ENCODE measurements around the gene MTUS2.
A peak's percentile ranks its signal among the peaks of the same experiment; 100 is the strongest.

The MTUS2 gene

GRCh38 chr13:29361716-29362115 lies 541.6 kb downstream of the MTUS2 start:
- Histone ChIP-seq H3K27me3 (peaks cover 17% of the 10 kb centered on the region), H3K4me3 (ENCODE audit: low read depth, low read length) (no peak overlapping the region), H3K4me1 (no peaks in the 10 kb centered on the region), H3K36me3 (no peaks in the 10 kb centered on the region), H3K9me3 (no peaks in the 10 kb centered on the region)
- DNase-seq: no peak
- TF ChIP-seq, protein P1, sequence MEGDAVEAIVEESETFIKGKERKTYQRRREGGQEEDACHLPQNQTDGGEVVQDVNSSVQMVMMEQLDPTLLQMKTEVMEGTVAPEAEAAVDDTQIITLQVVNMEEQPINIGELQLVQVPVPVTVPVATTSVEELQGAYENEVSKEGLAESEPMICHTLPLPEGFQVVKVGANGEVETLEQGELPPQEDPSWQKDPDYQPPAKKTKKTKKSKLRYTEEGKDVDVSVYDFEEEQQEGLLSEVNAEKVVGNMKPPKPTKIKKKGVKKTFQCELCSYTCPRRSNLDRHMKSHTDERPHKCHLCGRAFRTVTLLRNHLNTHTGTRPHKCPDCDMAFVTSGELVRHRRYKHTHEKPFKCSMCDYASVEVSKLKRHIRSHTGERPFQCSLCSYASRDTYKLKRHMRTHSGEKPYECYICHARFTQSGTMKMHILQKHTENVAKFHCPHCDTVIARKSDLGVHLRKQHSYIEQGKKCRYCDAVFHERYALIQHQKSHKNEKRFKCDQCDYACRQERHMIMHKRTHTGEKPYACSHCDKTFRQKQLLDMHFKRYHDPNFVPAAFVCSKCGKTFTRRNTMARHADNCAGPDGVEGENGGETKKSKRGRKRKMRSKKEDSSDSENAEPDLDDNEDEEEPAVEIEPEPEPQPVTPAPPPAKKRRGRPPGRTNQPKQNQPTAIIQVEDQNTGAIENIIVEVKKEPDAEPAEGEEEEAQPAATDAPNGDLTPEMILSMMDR (IDR thresholded peaks at IDR 0.05; ENCODE audit: low read depth, low read length): no peak

- Histone ChIP-seq H3K27me3 (peaks cover 7% of the 10 kb centered on the region), H3K9me3 (no peaks in the 10 kb centered on the region), H3K36me3 (no peaks in the 10 kb centered on the region), H3K4me1 (no peaks in the 10 kb centered on the region), H3K4me3 (ENCODE audit: low read depth, low read length) (no peak overlapping the region)
- peak; percentile 61 for DNase-seq
- TF ChIP-seq, protein P1 (IDR thresholded peaks at IDR 0.05; ENCODE audit: low read depth, low read length): peak; percentile 100
Measured at GRCh38 chr13:29362849-29363604, 542.9 kb downstream of the MTUS2 start.

- peak; percentile 25 for DNase-seq
- H3K4me1 ChIP-seq: peaks cover 2% of the 10 kb centered on the region; the same call in 1 of the 2 replicates
- no peaks in the 10 kb centered on the region for H3K9me3 ChIP-seq
- peaks cover 3% of the 10 kb centered on the region; the same call in 1 of the 2 replicates for H3K27me3 ChIP-seq
- H3K4me3 ChIP-seq (ENCODE audit: low read depth, low read length): no peak overlapping the region
- TF ChIP-seq, protein P1 (IDR thresholded peaks at IDR 0.05; ENCODE audit: low read depth, low read length): peak; percentile 81
- no peaks in the 10 kb centered on the region for H3K36me3 ChIP-seq
Measured at GRCh38 chr13:29369060-29369743, 549.1 kb downstream of the MTUS2 start.

GRCh38 chr13:29379281-29379680 lies 559.1 kb downstream of the MTUS2 start:
- no peak overlapping the region for H3K4me3 ChIP-seq (ENCODE audit: low read depth, low read length)
- no peak for DNase-seq
- peaks cover 4% of the 10 kb centered on the region; the same call in 1 of the 2 replicates for H3K4me1 ChIP-seq
- H3K36me3 ChIP-seq: no peaks in the 10 kb centered on the region
- no peaks in the 10 kb centered on the region for H3K9me3 ChIP-seq
- TF ChIP-seq, protein P1 (IDR thresholded peaks at IDR 0.05; ENCODE audit: low read depth, low read length): peak; percentile 24; the same call in 1 of the 2 replicates
- no peaks in the 10 kb centered on the region for H3K27me3 ChIP-seq

- TF ChIP-seq, protein P1 (IDR thresholded peaks at IDR 0.05; ENCODE audit: low read depth, low read length): no peak
- peaks cover 6% of the 10 kb centered on the region for H3K4me1 ChIP-seq
- DNase-seq: no peak
- no peaks in the 10 kb centered on the region for H3K27me3 ChIP-seq
- H3K36me3 ChIP-seq: no peaks in the 10 kb centered on the region
- H3K4me3 ChIP-seq (ENCODE audit: low read depth, low read length): no peak overlapping the region
- no peaks in the 10 kb centered on the region for H3K9me3 ChIP-seq
Measured at GRCh38 chr13:29379865-29380264, 559.7 kb downstream of the MTUS2 start.

DNA sequence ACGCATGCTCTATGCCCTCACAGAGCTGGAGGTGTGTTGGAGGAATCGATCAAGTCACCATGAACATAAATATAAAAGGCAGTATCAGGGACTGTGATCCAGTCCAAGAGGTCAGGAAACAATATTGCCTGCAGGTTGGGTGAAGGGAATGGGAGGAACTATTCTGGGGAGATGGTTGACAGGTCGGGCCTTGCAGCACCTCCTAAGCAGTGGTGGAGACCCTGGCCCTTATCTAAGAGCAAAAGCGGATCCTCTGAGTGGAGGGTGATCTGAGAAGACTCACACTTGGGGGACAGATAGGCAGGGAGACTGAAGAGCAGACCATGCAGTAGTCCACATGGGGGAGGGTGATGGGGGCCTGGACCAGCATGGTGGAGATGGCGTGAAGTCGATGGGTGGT lies 561.9 kb downstream of the MTUS2 start:
- no peak for DNase-seq
- TF ChIP-seq, protein P1 (IDR thresholded peaks at IDR 0.05; ENCODE audit: low read depth, low read length): no peak

More for the DNA sequence above, 561.9 kb downstream of the MTUS2 start:
- H3K9me3 ChIP-seq: no peaks in the 10 kb centered on the region
- no peak overlapping the region for H3K4me3 ChIP-seq (ENCODE audit: low read depth, low read length)
- no peaks in the 10 kb centered on the region for H3K36me3 ChIP-seq
- no peaks in the 10 kb centered on the region for H3K27me3 ChIP-seq
- H3K4me1 ChIP-seq: peaks cover 15% of the 10 kb centered on the region

Data from BE2C (cell line).